Jurkat, Clone E6-1 (cell line): ENCODE results near the gene METTL26.

Source experiments
- DNase-seq: peaks from one replicate; pipeline ENCODE4 v3.0.0-alpha.2; 2011; ENCODE audit warnings: low read depth, low spot score
- H3K4me3 ChIP-seq: 2 replicates; pipeline ENCODE4 v1.5.1; 2011; ENCODE audit warnings: mild to moderate bottlenecking, low read length, control low read depth, moderate library complexity

Gene METTL26

DNA sequence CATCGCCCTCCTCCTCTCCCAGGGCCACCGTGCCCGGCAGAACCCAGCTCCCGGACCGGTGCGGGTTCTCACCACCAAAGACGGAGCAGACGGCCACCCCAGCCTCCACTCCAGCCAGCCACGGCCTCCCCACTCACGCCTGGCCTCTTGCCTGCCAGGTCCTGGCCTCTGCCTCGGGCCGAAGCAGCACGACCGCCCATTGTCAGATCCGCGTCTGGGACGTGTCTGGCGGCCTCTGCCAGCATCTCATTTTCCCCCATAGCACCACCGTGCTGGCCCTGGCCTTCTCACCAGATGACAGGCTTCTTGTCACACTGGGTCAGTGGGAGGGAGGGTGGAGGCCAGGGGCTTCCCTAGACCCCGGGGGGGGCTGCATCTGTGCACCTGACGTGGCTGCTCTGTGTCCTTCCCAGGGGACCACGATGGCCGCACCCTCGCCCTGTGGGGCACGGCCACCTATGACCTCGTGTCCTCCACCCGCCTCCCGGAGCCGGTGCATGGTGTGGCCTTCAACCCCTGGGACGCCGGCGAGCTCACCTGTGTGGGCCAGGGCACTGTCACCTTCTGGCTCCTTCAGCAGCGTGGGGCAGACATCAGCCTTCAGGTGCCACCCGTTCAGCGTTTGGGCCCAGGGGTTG lies 25.2 kb upstream of the METTL26 start:
- DNase-seq = no peak
- no peak overlapping the region for H3K4me3 ChIP-seq

GRCh38 chr16:660459-661183 lies 24.5 kb upstream of the METTL26 start:
- no peak overlapping the region for H3K4me3 ChIP-seq
- DNase-seq = no peak

DNA sequence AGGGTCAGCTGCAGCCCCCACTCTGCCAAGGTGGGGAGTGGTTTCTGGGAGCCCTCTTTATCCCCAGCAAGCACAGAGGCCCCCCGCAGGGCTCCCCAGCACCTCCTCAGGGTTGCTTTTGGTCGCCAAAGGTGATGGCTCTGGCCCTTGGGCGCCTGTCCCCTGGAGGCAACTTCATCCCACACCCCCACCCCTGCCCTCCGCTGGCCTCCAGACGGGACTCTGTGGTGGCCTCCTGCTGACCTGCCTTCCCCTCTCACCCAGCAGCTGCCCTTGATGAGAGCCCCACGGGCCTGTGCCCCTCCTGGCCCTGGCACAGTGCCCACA lies 24.0 kb upstream of the METTL26 start:
- no peak for DNase-seq
- no peak overlapping the region for H3K4me3 ChIP-seq

DNA sequence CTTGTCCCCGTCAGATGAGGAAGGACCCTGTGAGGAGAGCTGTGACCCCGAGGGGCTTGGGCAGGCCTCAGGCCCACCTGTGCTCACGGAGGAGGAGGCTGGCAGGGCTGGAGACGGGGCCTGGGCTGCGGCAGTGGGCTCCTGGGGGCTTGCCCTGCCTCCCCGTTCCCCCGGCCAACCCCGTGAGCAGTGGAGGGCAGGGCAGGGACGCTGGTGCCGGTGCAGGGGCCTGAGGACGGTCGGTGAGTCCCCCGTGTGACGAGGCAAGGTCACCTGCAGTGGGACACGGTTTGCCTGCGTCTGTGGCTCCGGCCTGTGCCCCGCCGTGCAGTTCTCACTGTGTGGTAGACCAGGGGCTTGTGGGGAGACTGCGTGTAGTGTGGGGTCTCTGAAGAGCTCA lies 23.5 kb upstream of the METTL26 start:
- DNase-seq = no peak
- H3K4me3 ChIP-seq = no peak overlapping the region

- H3K4me3 ChIP-seq = no peak overlapping the region
- no peak for DNase-seq
Measured at GRCh38 chr16:658679-659571, 22.8 kb upstream of the METTL26 start.

- no peak for DNase-seq
- no peak overlapping the region for H3K4me3 ChIP-seq
Measured at GRCh38 chr16:657487-657886, 21.4 kb upstream of the METTL26 start.

GRCh38 chr16:654034-654433 lies 17.9 kb upstream of the METTL26 start:
- H3K4me3 ChIP-seq = no peak overlapping the region
- DNase-seq = no peak

DNA sequence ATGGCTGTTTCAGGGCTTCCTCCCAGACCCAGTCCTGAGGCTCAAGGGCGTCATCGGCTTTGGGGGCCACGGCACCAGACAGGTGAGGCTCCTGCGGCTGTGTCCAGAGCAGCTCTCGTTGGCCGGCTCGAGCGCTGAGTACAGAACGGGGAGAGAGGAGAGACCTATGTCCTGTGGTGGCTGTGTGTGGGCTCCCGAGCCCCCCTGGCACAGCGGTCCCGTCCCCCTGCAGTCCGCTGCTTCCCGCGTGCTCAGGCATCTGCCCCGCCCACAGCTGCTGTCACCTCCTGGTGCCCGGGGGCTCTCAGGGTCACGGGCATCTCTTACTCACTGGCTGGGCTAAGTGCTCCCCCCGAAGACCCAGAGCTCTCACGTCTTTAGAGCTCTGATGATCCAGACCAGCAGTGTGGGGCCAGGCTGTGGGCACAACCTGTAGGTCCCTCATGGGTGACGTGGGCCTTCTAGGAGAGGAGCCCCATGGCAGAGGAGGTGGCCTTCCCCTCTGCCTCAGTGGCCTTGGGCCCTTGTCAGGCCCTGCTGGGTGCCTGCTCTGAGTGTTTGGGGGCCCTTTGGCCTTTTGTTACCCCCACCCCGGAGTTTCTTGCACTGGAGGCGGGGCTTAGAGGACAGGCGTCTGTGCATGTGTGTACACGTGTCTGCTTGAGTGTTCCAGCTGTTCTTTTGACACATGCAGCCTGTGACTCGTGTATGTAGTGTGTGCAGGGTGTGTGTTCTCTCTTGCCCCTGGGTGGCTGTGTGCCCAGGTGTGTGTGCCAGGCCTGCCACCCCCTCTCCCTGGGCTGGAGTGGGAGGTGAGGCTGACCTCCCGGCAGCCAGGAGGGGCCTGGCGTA lies 16.6 kb upstream of the METTL26 start:
- H3K4me3 ChIP-seq = no peak overlapping the region
- no peak for DNase-seq

- DNase-seq = no peak
Measured at GRCh38 chr16:651844-652243, 15.7 kb upstream of the METTL26 start.

GRCh38 chr16:649631-650030 lies 13.5 kb upstream of the METTL26 start:
- DNase-seq = no peak
- H3K4me3 ChIP-seq = peak overlapping the region; percentile 85

More at GRCh38 chr16:651844-652243, 15.7 kb upstream of the METTL26 start:
- no peak overlapping the region for H3K4me3 ChIP-seq

- peak; percentile 84 for DNase-seq
- H3K4me3 ChIP-seq = peak within 1 kb of the TSS; percentile 85
Measured at GRCh38 chr16:648781-649589, 12.9 kb upstream of the METTL26 start, which contains the start of gene WDR90. WDR90 (plus strand) TSS chr16:649365; CDS start chr16:649417, 52 bp downstream.

DNA sequence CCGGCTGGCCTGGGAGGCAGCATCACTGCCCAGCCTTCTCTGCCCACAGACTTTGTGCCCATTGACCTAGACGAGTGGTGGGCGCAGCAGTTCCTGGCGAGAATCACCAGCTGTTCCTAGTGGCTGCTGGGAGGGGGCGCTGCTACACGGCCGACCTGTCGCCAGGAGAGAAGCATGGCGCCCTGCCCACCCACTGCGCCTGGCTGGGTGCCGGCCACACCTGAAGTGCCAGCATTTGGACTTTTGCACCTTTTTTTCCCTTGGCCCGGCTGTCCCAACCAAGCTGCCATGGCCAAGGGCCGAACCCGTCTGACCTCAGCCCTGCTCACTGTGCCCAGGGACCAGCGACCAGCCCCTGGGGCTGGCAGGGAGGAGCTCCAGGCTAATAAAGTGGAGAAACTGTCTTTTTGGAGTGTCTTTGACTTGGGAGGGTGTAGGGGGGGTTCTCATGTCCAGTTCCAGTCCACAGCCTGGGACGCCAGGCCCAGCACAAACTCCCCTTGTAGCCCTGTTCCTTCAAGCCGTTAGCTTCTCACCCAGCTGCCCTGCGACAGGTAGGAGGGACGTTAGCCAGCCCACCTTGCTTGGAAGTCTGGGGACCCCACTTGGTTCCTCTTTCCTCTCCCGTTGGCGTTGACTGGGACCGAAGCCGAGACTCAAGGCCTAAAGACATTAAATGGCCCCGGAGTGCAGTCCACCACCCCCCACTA lies 12.1 kb upstream of the METTL26 start:
- peak; percentile 35 for DNase-seq

GRCh38 chr16:647173-647902 lies 11.2 kb upstream of the METTL26 start:
- no peak for DNase-seq
- H3K4me3 ChIP-seq = no peak overlapping the region; the same call in 1 of the 2 replicates

More for the DNA sequence above, 12.1 kb upstream of the METTL26 start:
- peak overlapping the region; percentile 85 for H3K4me3 ChIP-seq

GRCh38 chr16:646679-647172 lies 10.6 kb upstream of the METTL26 start:
- H3K4me3 ChIP-seq = no peak overlapping the region

GRCh38 chr16:645852-646678 lies 10.0 kb upstream of the METTL26 start:
- DNase-seq = no peak
- H3K4me3 ChIP-seq = no peak overlapping the region

More at GRCh38 chr16:646679-647172, 10.6 kb upstream of the METTL26 start:
- no peak for DNase-seq

- H3K4me3 ChIP-seq = no peak overlapping the region
Measured at GRCh38 chr16:644556-644955, 8.5 kb upstream of the METTL26 start.

More at GRCh38 chr16:644556-644955, 8.5 kb upstream of the METTL26 start:
- no peak for DNase-seq
